Measurements from ENCODE around the gene ST6GALNAC1.

- TF ChIP-seq POLR2A (IDR thresholded peaks at IDR 0.05) (no peak), CTCF (IDR thresholded peaks at IDR 0.05) (no peak)
Observed at GRCh38 chr17:76671912-76672262, 28.3 kb upstream of the ST6GALNAC1 start.
